HG03064 (cell line): ENCODE data around the gene TF.

Experiments
- ATAC-seq: cut with Tn5 transposase; IDR thresholded peaks from one replicate; pipeline ENCODE4 v1.9.1; 2021; ENCODE audit warnings: low read depth; ENCODE audit not compliant: unreplicated experiment

Gene TF

DNA sequence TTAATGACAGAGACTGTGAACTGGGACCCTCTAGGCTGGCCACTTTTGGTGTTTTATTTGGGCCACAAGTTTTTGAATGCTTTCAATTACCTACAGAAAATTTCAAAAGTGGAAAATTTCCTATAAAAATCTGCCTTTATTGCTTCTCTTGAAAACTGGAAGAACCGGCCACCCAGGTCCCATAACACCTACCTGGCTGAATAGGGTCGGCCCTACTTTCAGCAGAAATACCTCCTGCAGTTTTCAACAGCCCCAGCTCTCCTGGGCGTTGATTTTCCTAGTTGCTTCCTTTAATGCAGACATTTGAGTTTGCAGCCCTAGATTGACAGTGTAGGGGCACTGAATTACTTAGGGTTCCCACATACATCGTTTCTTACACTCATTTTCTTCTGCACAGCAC lies 58.7 kb downstream of the TF start:
- ATAC-seq: no peak

GRCh38 chr3:133805384-133805701 lies 59.1 kb downstream of the TF start:
- no peak for ATAC-seq

GRCh38 chr3:133805702-133806475 lies 59.7 kb downstream of the TF start, which contains the start of gene SRPRB:
Gene SRPRB, plus strand, starts transcription at chr3:133805815. Its CDS starts 34 bp downstream, at chr3:133805849.
- ATAC-seq: peak; percentile 98

- no peak for ATAC-seq
Measured at GRCh38 chr3:133812872-133813271, 66.7 kb downstream of the TF start.

GRCh38 chr3:133815386-133815785 lies 69.2 kb downstream of the TF start:
- ATAC-seq: no peak

GRCh38 chr3:133820129-133820528 lies 73.9 kb downstream of the TF start:
- no peak for ATAC-seq

DNA sequence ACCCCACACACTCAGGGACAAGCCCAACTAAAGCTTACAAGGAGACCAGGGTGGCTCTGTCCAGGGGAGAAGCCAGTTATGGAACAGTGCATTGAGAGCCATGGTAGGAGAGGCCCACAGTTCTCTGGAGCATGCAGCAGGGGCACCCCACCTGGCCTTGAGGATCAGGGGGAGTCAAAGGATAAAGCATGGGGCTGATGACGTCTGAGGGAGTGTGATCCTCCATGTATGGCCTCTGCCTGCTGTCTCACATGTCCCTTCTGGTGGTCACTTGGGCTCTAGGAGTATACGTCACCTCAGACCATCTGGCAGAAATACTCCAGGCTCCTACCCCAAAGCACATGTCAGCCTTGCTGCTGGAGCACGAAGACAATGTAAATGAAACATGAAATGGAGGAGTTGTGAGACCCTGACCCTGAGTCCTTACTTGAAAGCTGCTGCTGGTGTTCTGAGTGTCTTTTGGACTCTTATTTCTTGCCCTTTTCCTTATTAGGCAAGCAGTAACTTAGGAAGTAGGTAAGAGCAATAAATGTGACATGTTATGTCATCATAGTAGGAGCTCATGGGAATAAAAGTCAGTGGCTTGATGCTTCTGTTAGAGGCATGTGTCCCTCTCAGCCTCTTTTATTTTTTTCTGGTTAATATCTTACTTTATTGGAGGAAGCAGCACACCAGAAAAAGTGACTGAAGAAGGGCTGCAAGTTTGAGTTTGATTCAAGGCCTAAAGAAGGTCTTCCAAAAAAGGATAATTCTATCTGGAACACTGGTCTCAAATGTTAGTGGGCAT lies 74.9 kb downstream of the TF start:
- no peak for ATAC-seq

DNA sequence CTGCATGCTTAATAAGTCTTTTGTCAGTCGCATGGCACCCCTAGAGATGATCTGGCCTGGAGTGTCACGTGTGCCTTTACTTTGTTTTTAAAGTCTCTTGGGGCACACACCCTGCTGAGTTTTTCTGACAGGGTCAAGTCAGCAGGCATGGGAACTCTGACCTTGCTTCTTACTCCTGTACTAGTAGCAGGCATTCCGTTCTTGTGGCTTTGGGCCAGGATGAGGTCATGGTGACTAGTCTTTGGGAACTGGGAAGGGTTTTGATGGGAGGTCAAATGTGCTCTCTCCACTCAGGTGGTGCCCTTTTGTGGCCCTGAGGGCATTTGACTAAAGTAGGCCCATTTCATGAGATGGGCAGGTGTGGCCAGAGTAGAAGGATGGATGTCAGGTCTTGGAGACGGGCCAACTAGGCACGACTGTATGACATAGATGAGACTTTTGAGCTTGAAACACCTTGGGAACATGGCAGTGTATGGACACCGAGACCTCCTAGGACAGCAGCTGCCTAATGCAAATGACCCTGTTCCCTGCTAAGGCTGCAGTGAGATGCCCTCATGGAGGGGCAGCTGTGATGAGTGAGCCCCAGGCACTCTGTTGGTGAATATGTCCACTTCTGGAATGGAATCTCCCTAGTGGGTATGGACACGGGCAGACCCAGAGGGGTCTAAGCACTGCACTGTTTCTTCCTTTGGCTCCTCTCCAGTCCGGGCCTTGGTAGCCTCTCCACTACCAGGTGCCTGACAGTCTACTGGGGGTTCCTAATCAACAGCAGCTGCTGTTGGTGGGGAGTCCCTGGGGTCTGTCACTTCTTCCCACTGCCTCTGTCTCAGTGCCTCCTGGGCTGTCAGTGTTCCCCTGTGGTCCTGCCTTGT lies 75.8 kb downstream of the TF start:
- no peak for ATAC-seq

DNA sequence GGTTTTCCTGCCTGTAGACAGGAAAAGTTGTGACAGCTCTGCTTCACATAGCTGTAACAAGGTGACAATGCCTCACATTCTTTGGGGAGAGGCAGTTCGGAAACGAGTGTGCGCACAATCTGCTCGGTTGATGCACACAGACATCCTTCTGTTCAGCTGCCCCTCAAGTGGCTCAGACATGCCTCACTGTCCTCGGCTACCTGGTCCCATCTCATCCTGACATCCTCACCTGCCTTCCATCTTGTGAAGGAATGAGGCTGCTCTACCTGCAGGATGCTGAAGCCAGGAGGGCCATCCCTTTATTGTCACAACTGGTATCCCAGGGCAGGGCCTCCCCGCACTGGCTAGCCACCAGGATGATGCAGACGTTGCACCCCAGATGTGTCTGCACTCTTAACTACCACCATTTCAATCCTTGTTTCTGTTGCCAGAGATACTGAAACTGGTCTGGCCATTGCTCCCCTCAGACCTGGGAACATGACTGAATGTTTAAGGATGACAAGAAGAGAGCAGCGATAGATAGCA lies 78.8 kb downstream of the TF start:
- ATAC-seq: no peak

DNA sequence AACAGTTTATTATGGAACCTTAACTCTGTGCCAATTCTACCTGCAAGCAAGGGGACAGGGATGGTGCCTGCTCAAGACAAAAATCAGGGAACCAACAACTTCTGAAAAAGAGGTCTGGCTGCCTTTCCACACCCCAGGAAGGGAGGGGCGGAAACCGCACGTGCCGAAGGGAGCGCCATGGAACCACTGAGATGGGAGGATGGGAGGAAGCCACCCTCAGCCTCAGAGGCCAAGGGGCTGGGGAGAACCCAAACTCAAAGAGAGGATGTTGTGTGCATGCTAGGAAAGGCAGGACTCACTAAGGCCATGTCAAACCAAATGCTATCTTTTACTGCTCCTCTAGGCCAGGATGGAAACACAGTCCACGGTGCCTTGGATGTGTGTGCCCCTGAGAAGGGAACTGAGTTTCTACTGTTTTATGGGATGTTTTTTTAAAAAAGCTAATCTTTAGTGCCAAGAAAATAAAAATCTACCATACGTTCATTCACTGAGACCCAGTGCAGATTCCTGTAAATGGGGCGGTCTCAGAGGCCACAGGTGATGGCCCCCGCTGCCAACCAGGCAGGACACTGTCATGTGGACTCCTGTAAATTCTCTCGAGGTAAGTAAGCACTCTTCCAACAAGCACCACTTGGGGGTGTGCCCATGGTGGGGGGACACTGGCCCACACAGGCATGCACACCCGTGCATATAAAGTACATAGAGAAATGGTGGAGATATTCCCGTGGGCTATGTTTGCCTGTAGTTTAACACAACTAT lies 80.0 kb downstream of the TF start:
- no peak for ATAC-seq

GRCh38 chr3:133827136-133827535 lies 80.9 kb downstream of the TF start:
- no peak for ATAC-seq

DNA sequence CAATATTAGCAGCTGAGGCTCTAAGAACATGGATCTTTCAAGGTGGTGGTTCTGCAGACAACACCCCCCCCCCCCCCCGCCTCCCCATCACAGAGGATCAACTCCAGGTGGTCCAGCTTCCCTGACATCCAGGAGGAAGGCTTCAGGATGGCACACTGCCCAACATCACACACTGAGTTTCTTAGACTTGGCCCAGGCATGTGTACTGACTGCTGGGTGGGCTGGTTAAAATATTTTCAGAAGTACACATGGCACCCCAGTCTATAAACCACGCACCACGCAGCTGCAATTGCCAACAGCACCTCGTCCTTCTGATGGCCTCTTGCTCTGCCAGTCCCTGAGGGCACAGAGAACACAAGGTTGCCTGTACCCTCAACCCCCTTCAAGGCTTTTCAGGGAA lies 81.5 kb downstream of the TF start:
- no peak for ATAC-seq

DNA sequence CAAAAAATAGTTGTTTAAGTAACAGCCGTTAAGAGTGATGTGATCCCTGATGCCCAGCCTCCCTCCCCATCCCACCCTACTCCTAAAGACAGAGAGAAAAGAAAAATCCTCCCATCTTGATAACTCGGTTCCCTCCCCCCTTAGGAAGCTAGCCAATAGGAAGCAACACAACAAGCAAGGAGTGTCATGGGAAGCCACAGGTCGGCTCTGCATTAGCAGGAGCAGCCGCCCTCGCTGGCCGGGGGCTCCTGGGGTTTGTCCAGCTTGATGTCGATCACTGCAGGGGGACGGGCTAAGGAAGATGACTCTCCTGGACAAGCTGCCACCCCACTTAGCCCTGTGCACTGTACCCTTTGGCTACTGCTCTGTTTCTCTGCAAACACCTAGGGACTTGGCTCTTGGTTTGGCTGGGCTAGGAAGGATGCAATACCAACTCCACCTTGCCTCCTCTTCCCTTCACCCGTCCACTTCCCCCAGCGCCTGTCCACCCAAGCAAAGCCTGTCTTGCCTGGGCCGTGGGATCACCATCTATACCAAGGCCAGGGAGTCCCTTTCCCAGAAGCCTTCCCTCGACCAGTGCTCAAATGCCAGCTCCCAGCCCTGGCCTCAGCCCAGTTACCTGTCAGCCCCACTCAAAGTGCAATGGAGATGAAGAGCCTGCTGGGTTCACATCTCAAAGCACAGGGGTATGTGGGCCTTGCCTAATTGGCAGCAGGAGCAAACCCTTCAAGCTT lies 82.5 kb downstream of the TF start:
- ATAC-seq: no peak

DNA sequence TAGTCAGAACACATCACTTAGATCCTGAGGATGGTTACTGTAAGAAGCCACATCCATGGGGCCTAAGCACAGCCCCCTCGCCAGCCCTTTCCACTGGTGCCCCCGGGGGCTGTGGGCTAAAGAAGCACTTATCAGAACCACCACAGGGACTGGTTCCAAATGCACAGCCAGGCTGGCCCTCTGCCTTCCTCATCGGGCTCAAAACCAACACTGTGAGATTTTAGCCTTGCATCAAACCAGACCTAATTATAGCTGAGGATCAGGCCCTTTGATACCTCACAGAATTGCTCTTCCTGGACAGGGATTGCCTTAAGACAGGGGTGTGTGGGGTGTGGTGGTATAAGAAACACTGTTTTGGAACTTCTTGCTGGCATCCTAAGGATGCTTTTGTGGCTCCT lies 83.1 kb downstream of the TF start:
- no peak for ATAC-seq

- ATAC-seq: no peak
Measured at GRCh38 chr3:133830071-133830470, 83.9 kb downstream of the TF start.

DNA sequence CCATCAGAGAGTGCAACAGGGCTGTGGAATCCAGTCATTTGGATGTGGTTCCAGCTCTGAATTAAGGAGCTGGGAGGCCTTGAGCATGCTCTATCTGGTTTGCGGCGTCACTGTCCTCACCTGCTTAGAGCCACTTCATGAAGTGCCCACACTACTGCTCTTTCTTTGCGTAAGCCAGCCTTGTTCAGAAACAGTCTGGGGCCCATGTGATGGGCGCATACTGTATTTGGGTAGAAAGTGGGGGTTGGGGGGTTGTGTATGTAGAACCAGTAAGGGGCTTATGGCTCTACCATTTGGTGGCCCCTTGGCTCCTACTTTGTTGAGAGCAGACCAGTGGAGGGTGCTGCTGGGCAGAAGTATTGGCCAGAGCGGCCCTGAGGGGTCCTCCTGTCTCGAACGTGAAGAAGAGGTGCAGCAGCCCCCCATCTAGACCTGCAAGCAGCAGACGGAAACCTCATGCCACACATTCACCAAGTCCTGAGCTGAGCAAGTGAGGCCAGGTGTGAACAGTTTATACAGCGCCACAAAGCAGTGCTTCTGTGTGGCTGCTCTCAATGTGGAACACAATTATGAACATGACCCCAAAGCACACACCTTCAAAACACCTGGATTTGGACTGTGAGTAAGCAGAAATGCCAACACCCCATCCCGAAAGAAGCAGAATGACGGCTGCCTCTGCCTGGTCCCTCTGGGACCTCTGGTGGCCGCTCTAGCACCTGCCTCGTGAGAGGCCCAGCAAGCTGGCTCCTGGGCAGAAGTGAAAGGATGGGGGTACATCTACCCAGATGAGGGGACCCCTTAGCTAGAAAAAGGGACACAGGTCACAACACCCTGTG lies 86.0 kb downstream of the TF start:
- no peak for ATAC-seq

DNA sequence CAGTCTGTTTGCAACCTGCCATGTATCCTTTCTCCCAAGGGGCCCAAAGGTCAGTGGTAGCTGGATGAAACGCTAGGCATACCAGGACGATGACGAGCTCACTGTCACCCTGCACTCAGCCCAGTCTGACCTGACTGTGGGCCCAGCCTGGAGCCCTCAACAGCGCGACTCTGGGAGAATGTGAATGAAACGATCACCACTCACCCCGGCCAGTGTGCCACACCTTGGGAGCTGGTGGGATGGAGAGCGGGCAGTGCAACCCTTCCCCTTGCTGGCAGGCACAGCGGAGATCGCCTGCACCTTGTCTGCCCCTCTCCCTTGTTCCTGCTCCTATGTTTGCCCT lies 86.6 kb downstream of the TF start:
- no peak for ATAC-seq

DNA sequence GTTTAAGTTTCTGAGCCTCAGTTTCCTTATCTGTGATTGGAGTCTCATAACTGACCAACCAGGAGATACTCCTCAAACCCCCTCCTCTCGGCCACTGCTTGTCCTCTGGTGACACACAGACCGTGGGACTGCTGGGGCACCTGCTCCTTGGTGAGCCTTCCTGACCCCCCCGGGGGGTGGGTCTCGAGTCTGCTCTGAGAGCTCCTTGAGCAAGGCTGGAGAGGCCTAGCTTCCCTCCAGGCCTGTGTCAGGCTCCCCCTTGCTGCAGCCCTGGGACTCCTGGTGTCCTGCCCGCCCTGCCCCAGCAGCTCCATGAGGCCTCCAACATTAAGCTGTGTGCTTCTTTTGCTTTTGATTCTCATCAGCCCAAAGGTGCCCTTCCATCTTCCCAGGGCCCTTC lies 87.1 kb downstream of the TF start:
- no peak for ATAC-seq
